ENCODE data around the gene CA7.

- TF ChIP-seq CTCF (IDR thresholded peaks at IDR 0.05; ENCODE audit: low read depth, low read length, missing input control): no peak
- no peak for TF ChIP-seq MAX (IDR thresholded peaks at IDR 0.05)
- no peak for TF ChIP-seq GABPA (IDR thresholded peaks at IDR 0.05 in 1 of 2, conservative IDR thresholded peaks at IDR 0.05 in 1 of 2)
These were observed 54.7 kb downstream of the CA7 start for GRCh38 chr16:66898933-66899309.
